Choroid plexus epithelial cell (primary cell): ENCODE measurements around the gene CELF1.

Experiments used
- DNase-seq: peaks from one replicate; pipeline ENCODE4 v3.0.0-alpha.2; 2010; ENCODE audit warnings: low read depth
- H3K4me3 ChIP-seq: 2 replicates; pipeline ENCODE4 v1.5.1; 2011; ENCODE audit warnings: low read depth, mild to moderate bottlenecking, control low read depth, low read length, moderate library complexity
- CTCF ChIP-seq: conservative IDR thresholded peaks from 2 replicates; pipeline ENCODE4 v1.5.1; 2011; ENCODE audit warnings: low read depth, mild to moderate bottlenecking, control low read depth, inconsistent platforms, low read length, moderate library complexity

CELF1 gene

GRCh38 chr11:47448566-47449427, 104.1 kb downstream of the CELF1 start, which contains the start of gene RAPSN:
TSS of gene RAPSN (minus strand) at chr11:47449136. CDS start at chr11:47448964, 172 bp downstream.
- H3K4me3 ChIP-seq, result no peak within 1 kb of the TSS
- no peak for DNase-seq
- TF ChIP-seq CTCF, result no peak

- no peak overlapping the region for H3K4me3 ChIP-seq
- TF ChIP-seq CTCF, result no peak
- DNase-seq, result no peak
Observed at GRCh38 chr11:47447906-47448305, 105.0 kb downstream of the CELF1 start.

- H3K4me3 ChIP-seq, result no peak overlapping the region
- no peak for DNase-seq
- no peak for TF ChIP-seq CTCF
Observed at GRCh38 chr11:47446833-47447232, 106.1 kb downstream of the CELF1 start.

- H3K4me3 ChIP-seq, result no peak overlapping the region
Observed at GRCh38 chr11:47445840-47446239, 107.1 kb downstream of the CELF1 start.

GRCh38 chr11:47443817-47444216, 109.1 kb downstream of the CELF1 start:
- H3K4me3 ChIP-seq, result no peak overlapping the region
- no peak for TF ChIP-seq CTCF
- DNase-seq, result no peak

More at GRCh38 chr11:47445840-47446239, 107.1 kb downstream of the CELF1 start:
- no peak for TF ChIP-seq CTCF
- no peak for DNase-seq

GRCh38 chr11:47443028-47443700, 109.8 kb downstream of the CELF1 start:
- TF ChIP-seq CTCF, result no peak
- no peak for DNase-seq
- no peak overlapping the region for H3K4me3 ChIP-seq
